ENCODE results near the gene SLC39A11.
A peak's percentile ranks its signal among the peaks of the same experiment; 100 is the strongest.
"Not testable (repeated sequence)": the region's sequence is repeated elsewhere in the genome, so short reads cannot be mapped to it uniquely, and the experiment has no call there.

The SLC39A11 gene

GRCh38 chr17:72943826-72944689 lies 148.4 kb downstream of the SLC39A11 start:
- DNase-seq: no peak

- DNase-seq: no peak
Observed at GRCh38 chr17:72942579-72942978, 149.9 kb downstream of the SLC39A11 start.

GRCh38 chr17:72940496-72940895 lies 152.0 kb downstream of the SLC39A11 start:
- DNase-seq: no peak

DNA sequence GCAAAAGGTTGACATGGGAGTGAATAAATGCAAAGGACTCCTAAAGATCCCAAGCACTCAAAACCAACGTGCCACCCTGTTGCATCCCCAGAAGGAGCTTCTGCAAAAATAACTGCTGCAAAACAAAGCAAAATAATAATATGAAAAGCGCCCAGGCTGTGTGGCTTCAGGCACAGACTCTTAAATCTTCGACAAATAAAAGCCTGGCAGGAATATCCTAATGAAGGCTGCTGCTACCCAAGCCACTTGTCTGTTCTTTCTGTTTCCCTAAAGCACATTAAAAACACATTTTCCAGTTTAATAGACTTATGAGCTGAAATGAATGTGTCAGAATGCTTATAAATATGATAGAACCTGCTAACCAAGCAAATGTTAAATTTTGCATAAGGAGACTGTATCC lies 154.0 kb downstream of the SLC39A11 start:
- no peak for DNase-seq

DNA sequence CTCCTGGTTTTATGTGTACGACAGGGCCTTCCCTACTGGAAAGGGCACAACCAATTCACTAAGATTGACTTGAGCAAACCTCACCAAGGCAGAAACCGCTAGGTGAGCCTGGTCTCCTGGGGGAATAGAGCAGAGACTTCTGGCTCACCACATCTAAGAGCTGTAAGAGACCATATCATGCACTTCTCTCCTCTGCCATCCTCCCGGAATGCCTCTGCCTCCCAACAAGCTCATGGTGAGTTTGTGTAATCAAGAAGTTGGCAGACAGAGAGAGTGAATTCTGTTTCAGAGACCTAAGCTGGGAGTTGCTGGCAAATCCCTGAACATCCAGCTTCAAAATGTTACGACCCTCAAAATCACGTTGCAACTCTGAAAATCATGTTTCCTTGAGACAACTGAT lies 154.8 kb downstream of the SLC39A11 start:
- no peak for DNase-seq

DNA sequence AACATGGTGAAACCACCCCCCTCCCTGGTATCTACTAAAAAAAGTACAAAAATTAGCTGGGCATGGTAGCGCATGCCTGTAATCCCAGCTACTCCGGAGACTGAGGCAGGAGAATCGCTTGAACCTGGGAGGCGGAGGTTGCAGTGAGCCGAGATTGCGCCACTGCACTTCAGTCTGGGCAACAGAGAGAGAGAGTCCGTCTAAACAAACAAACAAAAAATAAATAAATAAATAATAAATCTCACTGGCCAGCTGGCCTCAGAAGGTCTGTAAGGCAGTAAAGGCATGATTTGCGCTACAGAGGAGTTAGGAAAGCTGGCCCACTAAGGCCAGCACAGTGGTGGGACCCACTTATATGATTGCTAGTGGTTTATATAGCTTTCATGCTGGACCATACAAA lies 155.2 kb downstream of the SLC39A11 start:
- not testable (repeated sequence) for DNase-seq

DNA sequence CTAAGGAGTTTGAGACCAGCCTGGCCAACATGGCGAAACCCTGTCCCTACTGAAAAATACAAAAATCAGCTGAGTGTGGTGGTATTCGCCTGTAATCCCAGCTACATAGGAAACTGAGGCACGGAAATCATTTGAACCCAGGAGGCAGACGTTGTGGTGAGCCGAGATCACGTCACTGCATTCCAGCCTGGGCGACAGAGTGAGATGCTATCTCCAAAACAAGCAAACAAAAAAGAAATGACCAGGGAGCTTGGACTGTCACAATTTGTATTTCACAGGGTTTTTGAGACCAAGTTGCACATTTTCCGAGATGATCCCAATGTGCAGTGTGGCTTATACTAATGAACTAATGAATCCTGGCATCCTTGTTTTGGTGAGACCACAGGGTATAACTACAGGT lies 156.5 kb downstream of the SLC39A11 start:
- no peak for DNase-seq

GRCh38 chr17:72934927-72935326 lies 157.6 kb downstream of the SLC39A11 start:
- DNase-seq: no peak

GRCh38 chr17:72931635-72932034 lies 160.9 kb downstream of the SLC39A11 start:
- no peak for DNase-seq

DNA sequence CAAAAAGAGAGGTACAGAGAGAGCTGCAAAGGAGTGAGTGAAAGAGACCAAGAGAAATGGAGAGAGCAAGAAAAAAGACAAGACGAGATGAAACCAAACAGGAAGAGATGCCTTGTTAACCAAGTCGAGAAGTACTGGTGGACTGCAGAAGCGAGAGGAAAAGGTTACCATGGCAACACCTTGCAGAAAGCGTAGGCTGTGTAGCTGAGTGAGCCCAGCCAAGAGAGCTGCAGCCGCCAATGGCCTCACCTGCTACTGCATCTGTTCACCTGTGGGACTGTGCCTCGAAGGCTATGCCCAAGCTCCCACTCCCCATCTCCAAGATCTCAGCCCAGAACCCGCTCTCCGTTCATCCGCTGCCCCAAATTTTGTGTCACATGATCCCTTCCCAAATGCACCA lies 161.3 kb downstream of the SLC39A11 start:
- no peak for DNase-seq

GRCh38 chr17:72930031-72930430 lies 162.5 kb downstream of the SLC39A11 start:
- no peak for DNase-seq

DNA sequence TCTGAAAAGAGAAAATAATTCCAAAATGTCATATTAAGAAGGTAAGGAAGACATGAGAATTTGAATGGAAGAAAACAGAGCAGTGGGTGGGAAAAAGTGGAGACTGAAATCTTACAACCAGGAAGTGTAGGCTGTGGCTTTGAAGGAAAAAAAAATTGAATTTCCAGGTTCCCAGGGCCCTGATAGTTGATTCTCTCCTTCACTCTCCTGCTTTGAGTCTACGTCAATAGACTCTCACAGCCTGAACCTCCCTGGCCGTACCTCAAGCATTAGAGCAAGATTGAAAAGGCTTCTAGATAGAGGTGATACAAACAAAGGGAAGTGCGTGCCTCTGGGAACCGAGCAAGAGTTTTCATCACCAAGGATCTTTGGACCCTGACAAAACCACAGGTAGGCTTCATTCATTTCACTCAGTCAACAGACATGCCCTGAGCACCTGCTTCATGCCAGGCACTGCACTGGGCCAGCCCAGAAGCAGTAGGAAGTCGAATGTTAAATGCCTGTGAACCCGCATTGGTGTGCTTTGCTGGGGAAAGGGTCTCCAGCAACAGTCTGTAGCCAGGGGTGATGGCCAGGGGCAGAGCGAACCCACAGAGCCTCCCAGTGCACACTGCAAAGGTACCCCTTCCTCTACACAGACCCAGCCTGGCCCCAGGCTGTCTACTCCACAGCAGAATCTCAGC lies 163.9 kb downstream of the SLC39A11 start:
- DNase-seq: no peak

GRCh38 chr17:72927760-72928159 lies 164.7 kb downstream of the SLC39A11 start:
- DNase-seq: no peak

- DNase-seq: no peak
Observed at GRCh38 chr17:72927146-72927545, 165.3 kb downstream of the SLC39A11 start.

DNA sequence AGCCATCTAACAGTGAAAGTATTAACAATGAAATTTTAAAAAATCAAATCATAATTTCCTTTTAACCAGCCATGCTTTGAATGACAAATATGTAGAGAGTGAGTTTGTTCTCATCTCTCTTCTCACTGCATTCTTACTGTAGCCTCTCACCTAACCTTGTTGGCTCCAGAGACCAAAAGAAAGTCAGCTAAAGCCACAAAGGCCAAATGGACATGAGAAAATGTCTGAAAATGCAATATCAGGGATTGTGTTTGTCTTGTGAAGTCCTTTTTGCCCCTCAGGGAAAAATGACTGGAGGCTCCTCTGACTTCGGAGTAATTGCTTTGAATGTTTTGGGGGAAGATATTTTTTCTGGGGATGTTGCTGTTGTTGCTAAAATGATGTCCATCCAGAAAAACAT lies 166.3 kb downstream of the SLC39A11 start:
- no peak for DNase-seq

- no peak for DNase-seq
Observed at GRCh38 chr17:72924196-72924595, 168.3 kb downstream of the SLC39A11 start.

- DNase-seq: peak; percentile 60
Observed at GRCh38 chr17:72922219-72922618, 170.3 kb downstream of the SLC39A11 start.

- DNase-seq: no peak
Observed at GRCh38 chr17:72921347-72922054, 171.0 kb downstream of the SLC39A11 start.

- DNase-seq: no peak
Observed at GRCh38 chr17:72920513-72920912, 172.0 kb downstream of the SLC39A11 start.

DNA sequence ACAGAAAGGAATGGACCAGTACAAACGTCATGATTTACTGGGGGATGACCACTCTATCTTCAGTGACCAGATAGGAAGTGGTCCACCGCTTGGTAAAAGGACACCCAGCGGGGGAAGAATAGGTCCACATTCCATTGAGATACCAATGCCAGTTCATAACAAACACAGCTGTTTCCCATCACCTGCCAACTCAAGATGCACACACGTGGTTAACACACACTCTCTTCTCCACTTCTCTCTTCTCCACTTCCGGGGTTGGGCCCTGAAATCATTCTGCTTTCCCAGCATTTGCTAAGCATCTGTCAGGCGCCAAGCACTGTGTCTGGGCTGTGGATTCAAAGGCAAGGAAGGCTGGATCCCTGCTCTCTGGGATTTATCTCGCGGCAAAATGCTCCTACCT lies 175.5 kb downstream of the SLC39A11 start:
- DNase-seq: no peak

GRCh38 chr17:72915625-72916081 lies 176.8 kb downstream of the SLC39A11 start:
- no peak for DNase-seq

- DNase-seq: no peak
Observed at GRCh38 chr17:72913142-72913682, 179.3 kb downstream of the SLC39A11 start.

DNA sequence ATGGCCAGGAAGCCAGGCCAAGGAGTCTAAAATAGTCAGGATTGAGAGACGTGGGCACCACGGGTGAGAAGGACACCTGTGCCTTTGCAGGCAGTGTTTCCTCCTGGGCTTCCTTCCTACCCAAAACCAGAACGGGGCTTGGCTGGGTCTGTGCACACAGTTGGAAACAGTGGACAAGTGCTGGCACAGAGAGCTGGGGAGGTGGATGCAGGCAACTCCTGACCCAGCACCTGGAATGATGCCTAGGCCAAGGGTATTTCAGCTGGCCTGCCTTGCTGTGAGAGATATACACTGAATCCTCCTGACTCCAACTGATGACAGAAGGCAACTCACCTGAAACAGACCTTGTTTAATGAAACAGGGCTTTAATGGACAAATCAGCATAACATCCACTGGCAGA lies 186.2 kb downstream of the SLC39A11 start:
- no peak for DNase-seq

All from NCI-H187 treated with DMSO at 0.1 percent for 48 hours (cell line).